MG63 (cell line): ENCODE measurements around the gene SUMO2. TPM values are rescaled to one million over a fixed set of nuclear protein-coding genes. Genes with fewer than 3 reads are reported as not detected.

Source experiments
- total RNA-seq: library from RNA; depleted of rRNA; stranded (reverse); fragments of >200 nt; shearing (Covaris generic); gene quantifications from 2 replicates; pipeline ENCODE4 v1.2.3, GENCODE V29; 2014; ENCODE audit warnings: low replicate concordance; rRNA removed

The SUMO2 gene
- total RNA-seq, 1 experiment from 2014 or later: 181 TPM

Other genes starting within 250 kb of the SUMO2 start
- gene OTOP3, start 247.1 kb downstream of the SUMO2 start, total RNA-seq: not detected in 2 replicates
- gene HID1, start 210.2 kb downstream of the SUMO2 start, total RNA-seq: not detected in 2 replicates
- 2.2 and 4.2 TPM in 2 replicates for gene CDR2L, start 195.3 kb downstream of the SUMO2 start, total RNA-seq
- gene MRPL58, start 170.3 kb downstream of the SUMO2 start, total RNA-seq: 94.3 and 148 TPM in 2 replicates
- gene ATP5PD, start 136.0 kb downstream of the SUMO2 start, total RNA-seq: 296 and 323 TPM in 2 replicates
- 15.6 and 17.0 TPM in 2 replicates for gene KCTD2, start 135.7 kb downstream of the SUMO2 start, total RNA-seq
- gene SLC16A5, start 95.0 kb downstream of the SUMO2 start, total RNA-seq: 0.12 and 0.33 TPM in 2 replicates
- 12.0 and 15.1 TPM in 2 replicates for gene ARMC7, start 73.0 kb downstream of the SUMO2 start, total RNA-seq
- gene NT5C, start 51.2 kb downstream of the SUMO2 start, total RNA-seq: 29.1 and 92.2 TPM in 2 replicates
- gene JPT1, start 28.4 kb downstream of the SUMO2 start, total RNA-seq: 117 and 285 TPM in 2 replicates
- gene NUP85, start 22.7 kb upstream of the SUMO2 start, total RNA-seq: 75.0 and 100 TPM in 2 replicates
- 5.8 and 9.2 TPM in 2 replicates for gene GGA3, start 78.6 kb upstream of the SUMO2 start, total RNA-seq
- 78.0 and 101 TPM in 2 replicates for gene MRPS7, start 78.9 kb upstream of the SUMO2 start, total RNA-seq
- 4.4 and 18.2 TPM in 2 replicates for gene MIF4GD, start 88.3 kb upstream of the SUMO2 start, total RNA-seq
- gene SLC25A19, start 106.5 kb upstream of the SUMO2 start, total RNA-seq: 17.8 and 21.7 TPM in 2 replicates
- gene GRB2, start 222.7 kb upstream of the SUMO2 start, total RNA-seq: 110 and 134 TPM in 2 replicates